Measurements from ENCODE around the gene AJUBA.

AJUBA gene

DNA sequence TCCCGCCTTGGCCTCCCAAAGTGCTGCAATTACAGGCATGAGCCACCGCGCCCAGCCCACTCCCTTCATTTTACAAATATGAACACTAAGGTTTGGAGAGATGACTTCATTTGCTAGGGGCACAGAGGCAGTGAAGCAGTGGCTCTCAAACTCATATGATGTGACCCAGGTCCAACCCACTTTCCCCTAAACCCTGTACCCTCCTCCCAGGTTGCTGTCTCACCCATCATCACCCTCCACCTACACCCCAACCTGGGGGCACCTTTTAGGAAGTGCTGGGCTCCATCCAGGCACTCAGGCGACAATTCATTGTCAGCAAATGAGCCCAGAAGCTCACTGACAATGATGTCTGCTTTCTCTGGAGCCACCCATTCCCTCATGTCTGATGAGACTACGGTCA is 58.6 kb downstream of the AJUBA start:
- DNase-seq (ENCODE audit: insufficient read length, low spot score) (no peak), FAIRE-seq (no peak)
- TF ChIP-seq POLR2A (IDR thresholded peaks at IDR 0.05; ENCODE audit: low read depth, low read length) = no peak

DNA sequence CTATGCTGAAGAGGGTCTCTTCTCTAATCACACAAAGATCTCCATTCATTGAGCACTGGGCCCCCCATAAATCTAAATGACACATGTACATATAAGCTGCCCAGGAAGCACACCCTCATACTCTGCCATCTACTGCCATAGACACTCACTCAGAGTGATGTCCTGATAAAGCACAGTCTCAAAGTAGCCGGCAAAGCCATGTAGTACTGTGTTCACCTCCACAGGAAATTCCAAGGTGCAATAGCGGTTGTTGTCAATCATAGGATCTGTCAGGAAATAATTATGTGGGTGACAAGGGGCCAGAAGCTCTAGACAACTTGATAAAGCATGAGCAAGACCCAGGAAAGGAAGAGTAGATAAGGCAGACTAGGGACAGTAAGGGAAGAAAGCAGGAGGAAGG is 60.1 kb downstream of the AJUBA start:
- DNase-seq (ENCODE audit: insufficient read length, low spot score) = no peak
- no peak for FAIRE-seq
- no peak for TF ChIP-seq POLR2A (IDR thresholded peaks at IDR 0.05; ENCODE audit: low read depth, low read length)

All from H54 (cell line).